Retina (tissue), 1 donor: Measurements from ENCODE around the gene MARCHF9.
"Not testable (repeated sequence)": the region's sequence is repeated elsewhere in the genome, so short reads cannot be mapped to it uniquely, and the experiment has no call there.

Experiments
- DNase-seq: peaks from one replicate; pipeline ENCODE4 v3.0.0-alpha.2; 2016

Gene MARCHF9

GRCh38 chr12:57754411-57755193 is at the start of gene MARCHF9:
Gene MARCHF9 (plus strand): TSS chr12:57755103. CDS start chr12:57755529, 426 bp downstream.
- DNase-seq: peak; percentile 50

- no peak for DNase-seq
Observed at GRCh38 chr12:57707250-57707649, 47.7 kb upstream of the MARCHF9 start.

- no peak for DNase-seq
Observed at GRCh38 chr12:57708296-57708695, 46.6 kb upstream of the MARCHF9 start.

GRCh38 chr12:57712701-57713100 is 42.2 kb upstream of the MARCHF9 start:
- DNase-seq: no peak

- no peak for DNase-seq
Observed at GRCh38 chr12:57713209-57713608, 41.7 kb upstream of the MARCHF9 start.

- not testable (repeated sequence) for DNase-seq
Observed at GRCh38 chr12:57715036-57715748, 39.7 kb upstream of the MARCHF9 start.

- no peak for DNase-seq
Observed at GRCh38 chr12:57715786-57716185, 39.1 kb upstream of the MARCHF9 start.

GRCh38 chr12:57716305-57716704 is 38.6 kb upstream of the MARCHF9 start:
- no peak for DNase-seq

GRCh38 chr12:57717131-57717530 is 37.8 kb upstream of the MARCHF9 start:
- no peak for DNase-seq

GRCh38 chr12:57717846-57718640 is 36.9 kb upstream of the MARCHF9 start:
- DNase-seq: no peak

GRCh38 chr12:57718641-57719528 is 36.0 kb upstream of the MARCHF9 start:
- DNase-seq: no peak

GRCh38 chr12:57719777-57720605 is 34.9 kb upstream of the MARCHF9 start:
- DNase-seq: no peak

GRCh38 chr12:57720606-57721595 is 34.0 kb upstream of the MARCHF9 start:
- DNase-seq: no peak

- DNase-seq: not testable (repeated sequence)
Observed at GRCh38 chr12:57721846-57722608, 32.9 kb upstream of the MARCHF9 start.

GRCh38 chr12:57722716-57723629 is 31.9 kb upstream of the MARCHF9 start:
- DNase-seq: no peak

GRCh38 chr12:57723630-57723962 is 31.3 kb upstream of the MARCHF9 start:
- DNase-seq: no peak

GRCh38 chr12:57724003-57724935 is 30.6 kb upstream of the MARCHF9 start:
- DNase-seq: no peak
